Right renal cortex interstitium (tissue), 3 donors: ENCODE measurements around the gene ZNF283. TPM values are rescaled to one million over a fixed set of nuclear protein-coding genes. Genes with fewer than 3 reads are reported as not detected.
"Not testable (repeated sequence)": the region's sequence is repeated elsewhere in the genome, so short reads cannot be mapped to it uniquely, and the experiment has no call there.

Experiments used
- DNase-seq, 3 donors: peaks; one replicate each; pipeline ENCODE4 v3.0.0-alpha.2; 2013; ENCODE audit warnings: low read depth in 3 of 3, low spot score in 2 of 3
- polyA plus RNA-seq, 3 donors: library from polyadenylated mRNA; unstranded; fragments of 120-200 nt; gene quantifications; one replicate each; pipeline ENCODE4 v1.2.1, GENCODE V29; 2013; ENCODE audit not compliant: insufficient read length in 3 of 3

ZNF283 gene
- polyA plus RNA-seq, 3 donors: 11.4 to 14.8 (median 14.5) TPM

GRCh38 chr19:43798546-43799409 is 28.3 kb upstream of the ZNF283 start:
- no peak for DNase-seq

- no peak for DNase-seq
These were observed 27.5 kb upstream of the ZNF283 start for GRCh38 chr19:43799502-43800142.

- no peak for DNase-seq
These were observed 24.7 kb upstream of the ZNF283 start, which contains the start of gene LYPD5 for GRCh38 chr19:43802216-43802951. LYPD5 (minus strand) TSS chr19:43802447; CDS start chr19:43802380, 67 bp downstream.

GRCh38 chr19:43804432-43804831 is 22.7 kb upstream of the ZNF283 start:
- DNase-seq: no peak

- not testable (repeated sequence) for DNase-seq
These were observed 20.7 kb upstream of the ZNF283 start for GRCh38 chr19:43806401-43806800.

GRCh38 chr19:43806848-43807247 is 20.3 kb upstream of the ZNF283 start:
- DNase-seq: no peak

- DNase-seq: no peak
These were observed 19.5 kb upstream of the ZNF283 start for GRCh38 chr19:43807651-43808050.

GRCh38 chr19:43809762-43810696 is 17.1 kb upstream of the ZNF283 start:
- DNase-seq: no peak

- DNase-seq: no peak
These were observed 15.3 kb upstream of the ZNF283 start for GRCh38 chr19:43811837-43812236.

GRCh38 chr19:43812259-43812658 is 14.9 kb upstream of the ZNF283 start:
- DNase-seq: no peak

GRCh38 chr19:43812688-43813087 is 14.4 kb upstream of the ZNF283 start:
- DNase-seq: no peak

- DNase-seq: no peak
These were observed 12.3 kb upstream of the ZNF283 start for GRCh38 chr19:43814663-43815352.

- not testable (repeated sequence) for DNase-seq
These were observed 9.7 kb upstream of the ZNF283 start for GRCh38 chr19:43817454-43817853.

GRCh38 chr19:43818500-43818899 is 8.6 kb upstream of the ZNF283 start:
- DNase-seq: no peak

- DNase-seq: no peak
These were observed 6.8 kb upstream of the ZNF283 start for GRCh38 chr19:43820098-43820883.

GRCh38 chr19:43820884-43821215 is 6.3 kb upstream of the ZNF283 start:
- no peak for DNase-seq

GRCh38 chr19:43823856-43824255 is 3.3 kb upstream of the ZNF283 start:
- not testable (repeated sequence) for DNase-seq

GRCh38 chr19:43824572-43824971 is 2.5 kb upstream of the ZNF283 start:
- DNase-seq: not testable (repeated sequence)

- DNase-seq: no peak
These were observed 12.0 kb downstream of the ZNF283 start for GRCh38 chr19:43839139-43839538.
